ENCODE measurements around the gene MAGI2. TPM values are rescaled to one million over a fixed set of nuclear protein-coding genes. Genes with fewer than 3 reads are reported as not detected.

Gene MAGI2
- total RNA-seq, 1 donor from 2014 or later: 13.3 TPM

DNA sequence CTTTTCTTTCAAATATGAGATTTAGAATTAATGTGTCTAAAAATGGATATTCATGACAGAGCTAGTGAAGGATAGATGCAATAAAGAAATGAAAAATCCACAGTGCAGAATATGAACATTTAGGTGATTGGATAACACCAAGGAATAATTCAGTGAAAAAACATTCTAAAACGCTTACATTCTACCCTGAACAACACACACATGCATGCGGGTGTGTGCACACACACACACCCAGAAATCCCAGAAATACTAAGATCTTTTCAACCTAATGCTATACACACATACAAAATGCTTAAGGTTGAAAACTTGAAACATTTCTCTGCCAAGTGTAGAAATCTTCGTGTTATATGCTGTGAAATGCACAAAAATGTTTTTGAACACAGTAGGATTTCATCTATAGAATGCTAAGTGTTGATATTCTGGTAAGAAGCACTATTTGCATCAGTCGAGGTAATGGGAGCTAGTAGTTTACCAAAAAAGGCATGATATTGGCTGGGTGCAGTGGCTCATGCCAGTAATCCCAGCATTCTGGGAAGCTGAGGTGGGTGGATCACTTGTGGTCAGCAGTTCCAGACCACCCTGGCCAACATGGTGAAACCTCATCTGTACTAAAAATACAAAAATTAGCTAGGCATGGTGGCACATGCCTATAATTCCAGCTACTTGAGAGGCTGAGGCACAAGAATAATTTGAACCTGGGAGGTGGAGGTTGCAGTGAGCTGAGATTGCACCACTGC is 1054.3 kb downstream of the MAGI2 start:
- H3K27me3 Mint-ChIP-seq: peaks cover 3% of the 10 kb centered on the region
- H3K27ac Mint-ChIP-seq: no peak overlapping the region
- no peaks in the 10 kb centered on the region for H3K36me3 Mint-ChIP-seq
- no peaks in the 10 kb centered on the region for H3K4me1 Mint-ChIP-seq (ENCODE audit: unreplicated experiment)
- no peaks in the 10 kb centered on the region for H3K9me3 Mint-ChIP-seq
- DNase-seq (ENCODE audit: extremely low spot score, unreplicated experiment): no peak
- TF ChIP-seq, protein P1, sequence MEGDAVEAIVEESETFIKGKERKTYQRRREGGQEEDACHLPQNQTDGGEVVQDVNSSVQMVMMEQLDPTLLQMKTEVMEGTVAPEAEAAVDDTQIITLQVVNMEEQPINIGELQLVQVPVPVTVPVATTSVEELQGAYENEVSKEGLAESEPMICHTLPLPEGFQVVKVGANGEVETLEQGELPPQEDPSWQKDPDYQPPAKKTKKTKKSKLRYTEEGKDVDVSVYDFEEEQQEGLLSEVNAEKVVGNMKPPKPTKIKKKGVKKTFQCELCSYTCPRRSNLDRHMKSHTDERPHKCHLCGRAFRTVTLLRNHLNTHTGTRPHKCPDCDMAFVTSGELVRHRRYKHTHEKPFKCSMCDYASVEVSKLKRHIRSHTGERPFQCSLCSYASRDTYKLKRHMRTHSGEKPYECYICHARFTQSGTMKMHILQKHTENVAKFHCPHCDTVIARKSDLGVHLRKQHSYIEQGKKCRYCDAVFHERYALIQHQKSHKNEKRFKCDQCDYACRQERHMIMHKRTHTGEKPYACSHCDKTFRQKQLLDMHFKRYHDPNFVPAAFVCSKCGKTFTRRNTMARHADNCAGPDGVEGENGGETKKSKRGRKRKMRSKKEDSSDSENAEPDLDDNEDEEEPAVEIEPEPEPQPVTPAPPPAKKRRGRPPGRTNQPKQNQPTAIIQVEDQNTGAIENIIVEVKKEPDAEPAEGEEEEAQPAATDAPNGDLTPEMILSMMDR (conservative IDR thresholded peaks at IDR 0.05): no peak
- H3K4me3 Mint-ChIP-seq: no peak overlapping the region

GRCh38 chr7:78398576-78398975 is 1054.9 kb downstream of the MAGI2 start:
- Mint-ChIP-seq H3K9me3 (no peaks in the 10 kb centered on the region), H3K4me3 (no peak overlapping the region), H3K36me3 (no peaks in the 10 kb centered on the region), H3K4me1 (ENCODE audit: unreplicated experiment) (no peaks in the 10 kb centered on the region), H3K27me3 (peaks cover 3% of the 10 kb centered on the region), H3K27ac (no peak overlapping the region)
- TF ChIP-seq, protein P1 (conservative IDR thresholded peaks at IDR 0.05): no peak
- no peak for DNase-seq (ENCODE audit: extremely low spot score, unreplicated experiment)

GRCh38 chr7:78398081-78398480 is 1055.4 kb downstream of the MAGI2 start:
- H3K27me3 Mint-ChIP-seq: peaks cover 3% of the 10 kb centered on the region
- no peaks in the 10 kb centered on the region for H3K9me3 Mint-ChIP-seq
- DNase-seq (ENCODE audit: extremely low spot score, unreplicated experiment): no peak
- no peaks in the 10 kb centered on the region for H3K4me1 Mint-ChIP-seq (ENCODE audit: unreplicated experiment)
- no peak overlapping the region for H3K27ac Mint-ChIP-seq
- TF ChIP-seq, protein P1 (conservative IDR thresholded peaks at IDR 0.05): no peak
- H3K4me3 Mint-ChIP-seq: no peak overlapping the region
- H3K36me3 Mint-ChIP-seq: no peaks in the 10 kb centered on the region

- Mint-ChIP-seq H3K4me3 (no peak overlapping the region), H3K27me3 (peaks cover 2% of the 10 kb centered on the region), H3K4me1 (ENCODE audit: unreplicated experiment) (no peaks in the 10 kb centered on the region)
These were observed 1057.3 kb downstream of the MAGI2 start for GRCh38 chr7:78396210-78396609.

GRCh38 chr7:78395298-78396036 is 1058.0 kb downstream of the MAGI2 start:
- Mint-ChIP-seq H3K4me3 (no peak overlapping the region), H3K36me3 (no peaks in the 10 kb centered on the region), H3K4me1 (ENCODE audit: unreplicated experiment) (no peaks in the 10 kb centered on the region), H3K27me3 (no peaks in the 10 kb centered on the region), H3K27ac (no peak overlapping the region), H3K9me3 (no peaks in the 10 kb centered on the region)
- DNase-seq (ENCODE audit: extremely low spot score, unreplicated experiment): no peak
- TF ChIP-seq, protein P1 (conservative IDR thresholded peaks at IDR 0.05): no peak

More at GRCh38 chr7:78396210-78396609, 1057.3 kb downstream of the MAGI2 start:
- H3K9me3 Mint-ChIP-seq: no peaks in the 10 kb centered on the region
- no peak for DNase-seq (ENCODE audit: extremely low spot score, unreplicated experiment)
- H3K36me3 Mint-ChIP-seq: no peaks in the 10 kb centered on the region
- TF ChIP-seq, protein P1 (conservative IDR thresholded peaks at IDR 0.05): no peak
- no peak overlapping the region for H3K27ac Mint-ChIP-seq
